RWPE2 (cell line): ENCODE measurements around the gene STAT5A.

ENCODE experiments used
- ATAC-seq: fragments of 200-7000 bp; cut with Tn5 transposase; 3 replicates; pipeline ENCODE4 v1.9.1; 2021; ENCODE audit warnings: low read depth
- DNase-seq: peaks from one replicate; pipeline ENCODE4 v3.0.0-alpha.2; 2020; ENCODE audit warnings: low spot score
- H3K27ac ChIP-seq: fragments of 450-650 bp; 2 replicates; pipeline ENCODE4 v1.5.1; 2017; ENCODE audit warnings: mild to moderate bottlenecking; ENCODE audit not compliant: poor library complexity, severe bottlenecking
- H3K27me3 ChIP-seq: fragments of 250-450 bp; sonication (Bioruptor Pico); 2 replicates; pipeline ENCODE4 v1.5.1; 2021; ENCODE audit warnings: mild to moderate bottlenecking, moderate library complexity; ENCODE audit not compliant: insufficient read depth, poor library complexity, severe bottlenecking
- H3K36me3 ChIP-seq: fragments of 250-450 bp; sonication (Bioruptor Pico); 2 replicates; pipeline ENCODE4 v1.5.1; 2020; ENCODE audit warnings: low read depth, mild to moderate bottlenecking, moderate library complexity
- H3K4me1 ChIP-seq: fragments of 250-450 bp; sonication (Bioruptor Pico); 2 replicates; pipeline ENCODE4 v1.5.1; 2021; ENCODE audit warnings: mild to moderate bottlenecking, moderate library complexity; ENCODE audit not compliant: insufficient read depth, poor library complexity, severe bottlenecking
- H3K4me3 ChIP-seq: fragments of 250-450 bp; sonication (Bioruptor Pico); 2 replicates; pipeline ENCODE4 v1.5.1; 2021; ENCODE audit warnings: mild to moderate bottlenecking, moderate library complexity; ENCODE audit not compliant: severe bottlenecking
- H3K9me3 ChIP-seq: fragments of 250-450 bp; sonication (Bioruptor Pico); 2 replicates; pipeline ENCODE4 v1.5.1; 2021; ENCODE audit warnings: mild to moderate bottlenecking, moderate library complexity; ENCODE audit not compliant: severe bottlenecking
- TF ChIP-seq, protein P1 (sequence below): fragments of 450-650 bp; IDR thresholded peaks from one replicate; pipeline ENCODE4 v1.5.1; 2017; ENCODE audit warnings: mild to moderate bottlenecking, moderate library complexity; ENCODE audit not compliant: poor library complexity, severe bottlenecking

STAT5A gene

DNA sequence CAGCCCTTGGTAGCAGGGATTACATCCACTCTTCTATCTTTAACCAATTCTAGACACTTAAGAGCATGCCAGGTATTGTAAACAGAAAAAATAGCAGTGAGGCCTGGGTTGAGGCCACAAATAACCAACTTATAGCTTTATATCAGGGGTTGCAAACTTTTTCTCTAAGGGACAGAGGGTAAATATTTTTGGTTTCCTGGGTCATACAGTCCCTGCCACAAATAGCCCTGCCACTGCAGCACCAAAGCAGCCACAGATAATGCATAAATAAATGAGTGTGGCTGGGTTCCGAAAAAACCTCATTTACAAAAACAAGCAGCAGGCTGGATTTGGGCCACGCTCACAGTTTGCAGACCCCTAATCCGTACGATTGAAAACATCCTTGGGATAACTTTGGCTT, 53.3 kb downstream of the STAT5A start:
- Histone ChIP-seq H3K9me3 (no peaks in the 10 kb centered on the region), H3K27ac (no peak overlapping the region), H3K4me1 (no peaks in the 10 kb centered on the region), H3K27me3 (no peaks in the 10 kb centered on the region), H3K36me3 (peaks cover 76% of the 10 kb centered on the region), H3K4me3 (no peak overlapping the region)
- DNase-seq (no peak), ATAC-seq (no peak)
- TF ChIP-seq, protein P1, sequence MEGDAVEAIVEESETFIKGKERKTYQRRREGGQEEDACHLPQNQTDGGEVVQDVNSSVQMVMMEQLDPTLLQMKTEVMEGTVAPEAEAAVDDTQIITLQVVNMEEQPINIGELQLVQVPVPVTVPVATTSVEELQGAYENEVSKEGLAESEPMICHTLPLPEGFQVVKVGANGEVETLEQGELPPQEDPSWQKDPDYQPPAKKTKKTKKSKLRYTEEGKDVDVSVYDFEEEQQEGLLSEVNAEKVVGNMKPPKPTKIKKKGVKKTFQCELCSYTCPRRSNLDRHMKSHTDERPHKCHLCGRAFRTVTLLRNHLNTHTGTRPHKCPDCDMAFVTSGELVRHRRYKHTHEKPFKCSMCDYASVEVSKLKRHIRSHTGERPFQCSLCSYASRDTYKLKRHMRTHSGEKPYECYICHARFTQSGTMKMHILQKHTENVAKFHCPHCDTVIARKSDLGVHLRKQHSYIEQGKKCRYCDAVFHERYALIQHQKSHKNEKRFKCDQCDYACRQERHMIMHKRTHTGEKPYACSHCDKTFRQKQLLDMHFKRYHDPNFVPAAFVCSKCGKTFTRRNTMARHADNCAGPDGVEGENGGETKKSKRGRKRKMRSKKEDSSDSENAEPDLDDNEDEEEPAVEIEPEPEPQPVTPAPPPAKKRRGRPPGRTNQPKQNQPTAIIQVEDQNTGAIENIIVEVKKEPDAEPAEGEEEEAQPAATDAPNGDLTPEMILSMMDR, result no peak

DNA sequence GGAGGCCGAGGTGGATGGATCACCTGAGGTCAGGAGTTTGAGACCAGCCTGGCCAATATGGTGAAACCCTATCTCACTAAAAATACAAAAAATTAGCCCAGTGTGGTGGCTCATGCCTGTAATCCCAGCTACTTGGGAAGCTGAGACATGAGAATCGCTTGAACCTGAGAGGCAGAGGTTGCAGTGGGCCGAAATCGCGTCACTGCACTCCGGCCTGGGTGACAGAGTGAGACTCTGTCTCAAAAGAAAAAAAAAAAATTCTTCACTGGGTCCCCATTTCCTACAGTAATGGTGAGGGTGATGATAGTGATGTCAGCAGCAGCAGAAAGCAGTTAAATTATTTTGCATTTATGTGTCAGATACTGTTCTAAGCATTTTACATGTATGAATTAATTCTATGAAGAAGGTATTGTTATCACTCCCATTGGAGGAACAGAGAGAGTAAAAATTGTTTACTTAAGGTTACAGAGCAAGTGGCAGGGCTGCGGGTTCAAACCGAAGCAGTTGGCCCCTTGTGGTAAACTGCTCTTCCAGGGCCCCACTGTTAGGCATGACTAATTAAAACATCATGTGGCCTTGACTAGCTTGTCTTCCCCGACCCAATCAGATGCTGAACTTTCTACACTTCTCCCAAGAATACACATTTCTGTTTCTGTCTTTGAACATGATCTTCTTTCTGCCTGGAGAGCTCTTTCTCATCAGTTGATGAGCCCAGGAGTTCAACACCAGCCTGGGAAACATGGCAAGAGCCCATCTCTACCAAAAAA, 54.1 kb downstream of the STAT5A start:
- TF ChIP-seq, protein P1, result no peak
- H3K9me3 ChIP-seq, result no peaks in the 10 kb centered on the region
- peaks cover 68% of the 10 kb centered on the region for H3K36me3 ChIP-seq
- ATAC-seq (no peak), DNase-seq (no peak)
- no peak overlapping the region for H3K27ac ChIP-seq
- no peaks in the 10 kb centered on the region for H3K27me3 ChIP-seq
- H3K4me3 ChIP-seq, result no peak overlapping the region
- H3K4me1 ChIP-seq, result peaks cover 3% of the 10 kb centered on the region

DNA sequence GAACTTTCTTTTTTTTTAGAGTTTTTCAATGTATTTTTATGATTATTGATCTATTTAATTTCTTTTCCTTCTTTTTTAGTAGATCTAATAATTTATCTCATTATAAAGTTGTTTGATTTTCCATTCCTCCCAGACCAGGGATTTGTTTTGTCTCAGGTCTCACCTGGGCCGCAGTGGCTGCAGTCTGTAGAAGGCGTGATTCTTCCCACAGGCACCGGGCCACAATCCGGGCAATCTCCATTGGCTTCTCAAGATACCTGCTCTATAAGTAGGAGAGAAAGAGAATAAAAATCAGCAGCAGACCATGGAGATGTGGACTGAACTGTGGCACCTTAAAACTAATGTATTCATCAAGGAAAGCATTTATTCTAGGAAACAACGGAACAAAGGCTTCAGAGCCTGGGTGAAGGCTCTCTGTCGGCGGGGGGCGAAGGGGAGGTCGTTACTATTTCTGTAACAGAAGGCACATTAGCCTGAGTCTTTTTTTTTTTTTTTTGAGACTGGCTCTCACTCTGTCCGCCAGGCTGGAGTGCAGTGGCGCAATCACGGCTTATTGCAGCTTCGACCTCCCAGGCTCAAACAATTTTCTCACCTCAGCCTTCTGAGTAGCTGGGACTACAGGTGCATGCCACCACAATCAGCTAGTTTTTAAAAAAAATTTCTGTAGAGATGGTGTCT, 57.2 kb downstream of the STAT5A start:
- no peak for DNase-seq
- H3K4me1 ChIP-seq, result peaks cover 7% of the 10 kb centered on the region
- H3K27ac ChIP-seq, result no peak overlapping the region
- no peaks in the 10 kb centered on the region for H3K9me3 ChIP-seq
- H3K27me3 ChIP-seq, result no peaks in the 10 kb centered on the region
- ATAC-seq, result no peak
- TF ChIP-seq, protein P1, result no peak
- peaks cover 50% of the 10 kb centered on the region for H3K36me3 ChIP-seq
- no peak overlapping the region for H3K4me3 ChIP-seq

DNA sequence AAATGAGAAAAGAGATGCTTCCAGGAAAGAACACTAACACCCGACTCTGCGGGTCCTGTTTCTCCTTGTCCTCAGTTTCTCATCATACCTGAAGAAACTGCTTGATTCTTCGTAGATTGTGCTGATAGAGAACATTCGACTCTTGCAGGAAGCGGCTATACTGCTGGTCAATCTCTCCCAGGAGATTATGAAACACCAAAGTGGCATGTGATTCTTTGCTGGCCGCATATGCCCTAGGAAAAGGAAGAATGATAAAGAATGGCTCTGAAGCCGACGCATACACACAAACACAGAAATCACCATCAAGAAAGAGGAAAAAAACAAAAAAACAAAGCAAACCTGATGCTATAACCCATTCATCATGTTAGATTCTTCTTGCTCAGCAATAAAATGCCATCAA, 58.2 kb downstream of the STAT5A start:
- Histone ChIP-seq H3K27ac (no peak overlapping the region), H3K4me3 (no peak overlapping the region), H3K36me3 (peaks cover 42% of the 10 kb centered on the region), H3K27me3 (no peaks in the 10 kb centered on the region), H3K4me1 (peaks cover 7% of the 10 kb centered on the region), H3K9me3 (no peaks in the 10 kb centered on the region)
- no peak for ATAC-seq
- no peak for DNase-seq
- TF ChIP-seq, protein P1, result no peak

DNA sequence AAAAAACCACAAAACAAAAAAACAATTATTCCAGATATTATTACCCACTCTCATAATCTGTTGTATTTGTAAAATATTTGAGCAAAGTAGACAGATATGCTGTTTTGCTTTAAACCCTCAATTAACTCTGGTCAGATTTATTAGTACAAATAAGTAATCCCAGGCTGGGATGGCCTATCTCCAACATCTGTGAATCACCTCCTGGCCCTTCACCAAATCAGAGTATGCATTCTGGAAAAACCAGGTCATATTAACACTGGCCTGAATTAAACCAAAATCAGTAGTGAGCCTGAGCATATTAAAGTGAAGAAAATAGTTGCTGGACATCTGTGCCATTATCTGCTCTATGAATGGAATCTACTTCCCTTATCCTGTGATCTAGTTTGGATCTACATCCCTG, 58.9 kb downstream of the STAT5A start:
- peak; percentile 95 for ATAC-seq
- Histone ChIP-seq H3K4me3 (no peak overlapping the region), H3K4me1 (peaks cover 7% of the 10 kb centered on the region), H3K36me3 (peaks cover 35% of the 10 kb centered on the region), H3K27me3 (no peaks in the 10 kb centered on the region), H3K9me3 (no peaks in the 10 kb centered on the region), H3K27ac (peak overlapping the region; percentile 37)
- TF ChIP-seq, protein P1, result no peak
- no peak for DNase-seq
